Measurements from ENCODE around the gene ALDH4A1.

ALDH4A1 gene

GRCh38 chr1:18908911-18909771 lies 6.8 kb upstream of the ALDH4A1 start:
- DNase-seq, result no peak
- H3K27me3 Mint-ChIP-seq, result no peaks in the 10 kb centered on the region
- peaks cover 6 to 13% of the 10 kb centered on the region in 2 donors for H3K4me1 Mint-ChIP-seq (ENCODE audit: low read depth in 2 of 2)
- H3K36me3 Mint-ChIP-seq (ENCODE audit: insufficient read depth), result peaks cover 90% of the 10 kb centered on the region
- peak overlapping the region in 1 of 2 donors; percentile 24 for H3K4me3 Mint-ChIP-seq
- no peaks in the 10 kb centered on the region for H3K9me3 Mint-ChIP-seq
- H3K27ac Mint-ChIP-seq, result peak overlapping the region in 1 of 2 donors; percentile 87
- no peak for ATAC-seq (replicated peaks)

GRCh38 chr1:18907917-18908845 lies 5.8 kb upstream of the ALDH4A1 start:
- Mint-ChIP-seq H3K4me3 (peak overlapping the region in 1 of 2 donors; percentile 53), H3K27me3 (no peaks in the 10 kb centered on the region), H3K4me1 (ENCODE audit: low read depth in 2 of 2) (peaks cover 7 to 17% of the 10 kb centered on the region in 2 donors), H3K9me3 (no peaks in the 10 kb centered on the region), H3K27ac (peak overlapping the region; percentile 41 to 87), H3K36me3 (ENCODE audit: insufficient read depth) (peaks cover 88% of the 10 kb centered on the region)
- no peak for ATAC-seq (replicated peaks)
- DNase-seq, result no peak

- Mint-ChIP-seq H3K27me3 (no peaks in the 10 kb centered on the region), H3K4me1 (ENCODE audit: low read depth in 2 of 2) (peaks cover 8 to 17% of the 10 kb centered on the region in 2 donors), H3K4me3 (peak overlapping the region in 1 of 2 donors; percentile 53), H3K27ac (peak overlapping the region; percentile 41 to 87), H3K9me3 (no peaks in the 10 kb centered on the region), H3K36me3 (ENCODE audit: insufficient read depth) (peaks cover 88% of the 10 kb centered on the region)
- ATAC-seq (replicated peaks), result peak; percentile 3
- DNase-seq, result peak; percentile 70 to 72 (median 70)
These were observed 4.9 kb upstream of the ALDH4A1 start for GRCh38 chr1:18907021-18907916.

- peak overlapping the region; percentile 91 to 94 for H3K4me3 Mint-ChIP-seq
- H3K9me3 Mint-ChIP-seq, result no peaks in the 10 kb centered on the region
- no peak for DNase-seq
- H3K27me3 Mint-ChIP-seq, result no peaks in the 10 kb centered on the region
- peak overlapping the region; percentile 96 for H3K27ac Mint-ChIP-seq
- H3K4me1 Mint-ChIP-seq (ENCODE audit: low read depth in 2 of 2), result peaks cover 15 to 23% of the 10 kb centered on the region in 2 donors
- peaks cover 57% of the 10 kb centered on the region for H3K36me3 Mint-ChIP-seq (ENCODE audit: insufficient read depth)
- no peak for ATAC-seq (replicated peaks)
These were observed 969 bp upstream of the ALDH4A1 start for GRCh38 chr1:18903291-18903756.

DNA sequence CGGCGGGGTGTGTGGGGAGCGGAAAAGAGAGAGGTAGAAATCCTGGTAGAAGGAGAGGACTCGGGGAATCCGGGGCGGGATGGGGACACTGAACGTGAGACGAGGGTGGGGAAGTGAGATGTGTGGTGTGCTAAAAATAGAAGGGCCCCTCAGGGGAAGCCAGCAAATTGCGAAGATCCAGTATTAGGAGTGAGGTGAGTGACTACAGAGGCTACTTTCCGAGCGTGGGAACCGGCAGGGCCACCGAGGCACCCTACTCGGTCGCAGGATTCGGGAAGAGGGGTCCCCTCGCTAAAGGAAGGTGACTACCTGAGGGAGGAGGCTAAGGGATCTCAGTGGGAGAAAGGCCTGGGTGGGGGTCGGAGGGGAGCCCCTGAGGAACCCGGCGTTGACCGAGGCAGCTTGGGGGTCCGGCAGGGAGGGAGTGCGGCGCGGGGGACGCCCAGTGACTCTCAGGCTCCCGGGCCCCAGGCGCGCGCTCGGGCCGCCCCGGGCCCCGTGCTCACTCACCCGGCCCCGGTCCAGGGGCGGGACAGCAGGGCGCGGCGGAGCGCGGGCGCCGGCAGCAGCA lies 318 bp downstream of the ALDH4A1 start:
- Mint-ChIP-seq H3K27ac (peak overlapping the region; percentile 96), H3K4me1 (ENCODE audit: low read depth in 2 of 2) (peaks cover 15 to 18% of the 10 kb centered on the region in 2 donors), H3K9me3 (no peaks in the 10 kb centered on the region), H3K27me3 (no peaks in the 10 kb centered on the region), H3K4me3 (peak overlapping the region; percentile 91 to 94), H3K36me3 (ENCODE audit: insufficient read depth) (peaks cover 44% of the 10 kb centered on the region)
- DNase-seq, result no peak
- no peak for ATAC-seq (replicated peaks)

DNA sequence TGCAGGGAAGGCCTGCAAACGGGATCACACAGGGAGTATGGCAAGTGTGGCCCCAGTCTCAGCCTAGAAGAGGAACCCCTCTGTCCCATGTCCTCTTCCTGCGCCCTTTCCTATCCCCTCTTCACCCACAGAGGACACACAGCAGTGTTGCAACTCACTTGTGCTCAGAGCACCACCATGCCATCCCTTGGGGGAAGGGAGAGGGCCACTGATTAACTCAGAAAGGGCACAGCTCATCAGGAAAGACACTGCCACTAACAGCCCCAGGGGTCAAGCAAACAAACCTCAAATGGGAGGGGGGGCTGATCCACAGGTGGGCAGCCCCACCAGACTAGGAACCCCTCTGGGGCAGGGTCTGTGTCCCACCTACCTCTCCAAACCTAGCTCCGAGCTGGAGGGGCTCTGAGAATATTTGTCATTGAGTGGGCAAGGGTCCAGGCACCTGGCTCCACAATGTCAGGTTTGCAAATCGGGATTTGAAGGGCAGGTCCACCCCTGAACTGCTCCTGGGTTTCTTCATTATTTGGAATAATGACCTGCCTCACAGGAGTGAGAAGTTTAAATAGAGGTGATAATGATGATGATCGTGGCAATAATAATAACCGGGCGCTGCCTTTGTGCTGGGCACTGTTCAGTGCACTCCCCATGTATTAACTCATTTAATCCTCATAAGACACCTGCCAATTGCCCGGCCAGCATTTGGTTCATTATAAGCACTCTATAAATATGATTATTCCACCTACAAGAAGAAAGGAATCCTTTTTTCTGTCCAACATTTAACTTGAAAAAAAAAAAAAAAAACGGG lies 1.0 kb downstream of the ALDH4A1 start:
- peak overlapping the region; percentile 91 to 94 for H3K4me3 Mint-ChIP-seq
- no peak for ATAC-seq (replicated peaks)
- H3K27ac Mint-ChIP-seq, result peak overlapping the region; percentile 96
- H3K27me3 Mint-ChIP-seq, result no peaks in the 10 kb centered on the region
- DNase-seq, result no peak
- H3K9me3 Mint-ChIP-seq, result no peaks in the 10 kb centered on the region
- H3K36me3 Mint-ChIP-seq (ENCODE audit: insufficient read depth), result peaks cover 37% of the 10 kb centered on the region
- peaks cover 15 to 18% of the 10 kb centered on the region in 2 donors for H3K4me1 Mint-ChIP-seq (ENCODE audit: low read depth in 2 of 2)

- H3K27ac Mint-ChIP-seq, result no peak overlapping the region
- H3K4me1 Mint-ChIP-seq (ENCODE audit: low read depth in 2 of 2), result peaks cover 15 to 18% of the 10 kb centered on the region in 2 donors
- H3K36me3 Mint-ChIP-seq (ENCODE audit: insufficient read depth), result peaks cover 30% of the 10 kb centered on the region
- no peaks in the 10 kb centered on the region for H3K9me3 Mint-ChIP-seq
- ATAC-seq (replicated peaks) (no peak), DNase-seq (no peak)
- no peaks in the 10 kb centered on the region for H3K27me3 Mint-ChIP-seq
- no peak overlapping the region for H3K4me3 Mint-ChIP-seq
These were observed 2.0 kb downstream of the ALDH4A1 start for GRCh38 chr1:18900303-18900841.

DNA sequence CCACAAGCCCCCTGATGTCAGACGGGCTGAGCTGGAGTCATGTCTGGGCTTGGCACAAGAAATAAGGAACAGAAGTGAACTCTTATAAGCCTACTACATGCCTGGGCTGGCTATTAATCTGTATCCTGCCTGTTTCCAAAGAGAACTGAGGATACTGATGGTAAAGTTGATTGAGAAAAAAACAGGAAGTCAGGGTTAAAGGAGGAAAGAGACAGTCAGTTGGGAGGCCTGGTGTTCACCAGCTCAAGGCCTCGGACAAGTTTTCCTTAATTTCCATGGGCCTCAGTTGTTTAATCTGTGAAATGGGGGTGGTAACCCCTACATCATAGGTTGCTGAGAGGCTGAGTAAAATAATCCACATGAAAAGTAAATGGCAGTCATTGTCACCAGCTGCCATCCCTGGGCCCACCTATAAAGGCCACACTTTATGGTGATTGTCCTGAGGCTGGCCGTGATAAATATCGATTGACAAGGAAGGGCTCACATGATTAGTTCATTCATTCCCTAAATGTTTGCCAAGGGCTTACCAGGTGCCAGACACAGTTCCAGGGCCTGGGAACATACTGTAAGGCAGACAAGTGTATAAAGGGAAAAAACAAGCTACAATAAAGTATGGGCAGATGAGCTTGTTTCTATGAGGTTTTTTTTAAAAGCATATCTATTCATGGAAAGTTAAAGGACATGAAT lies 2.8 kb downstream of the ALDH4A1 start:
- H3K27ac Mint-ChIP-seq, result peak overlapping the region in 1 of 2 donors; percentile 29
- H3K9me3 Mint-ChIP-seq, result no peaks in the 10 kb centered on the region
- peaks cover 25% of the 10 kb centered on the region for H3K36me3 Mint-ChIP-seq (ENCODE audit: insufficient read depth)
- ATAC-seq (replicated peaks) (no peak), DNase-seq (no peak)
- H3K4me1 Mint-ChIP-seq (ENCODE audit: low read depth in 2 of 2), result peaks cover 15 to 18% of the 10 kb centered on the region in 2 donors
- no peak overlapping the region for H3K4me3 Mint-ChIP-seq
- H3K27me3 Mint-ChIP-seq, result no peaks in the 10 kb centered on the region

GRCh38 chr1:18898567-18898966 lies 3.8 kb downstream of the ALDH4A1 start:
- no peak for ATAC-seq (replicated peaks)
- Mint-ChIP-seq H3K9me3 (no peaks in the 10 kb centered on the region), H3K27me3 (no peaks in the 10 kb centered on the region), H3K36me3 (ENCODE audit: insufficient read depth) (peaks cover 17% of the 10 kb centered on the region), H3K4me3 (no peak overlapping the region), H3K27ac (no peak overlapping the region), H3K4me1 (ENCODE audit: low read depth in 2 of 2) (peaks cover 14 to 15% of the 10 kb centered on the region in 2 donors)
- DNase-seq, result no peak

DNA sequence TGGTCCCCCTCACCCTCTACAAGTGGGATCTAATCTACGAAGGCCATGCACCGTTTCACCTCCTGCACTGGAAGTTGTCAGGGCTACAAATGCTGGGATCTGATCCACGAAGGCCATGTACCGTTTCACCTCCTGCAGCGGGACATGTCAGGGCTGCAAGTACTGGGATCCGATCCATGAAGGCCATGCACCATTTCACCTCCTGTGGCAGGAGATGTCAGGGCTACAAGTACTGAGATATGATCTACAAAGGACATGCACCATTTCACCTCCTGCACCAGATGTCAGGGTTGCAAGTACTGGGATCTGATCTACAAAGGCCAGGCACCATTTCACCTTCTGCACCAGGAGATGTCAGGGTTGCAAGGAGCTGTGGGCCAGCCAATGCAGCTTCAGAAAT lies 7.0 kb downstream of the ALDH4A1 start:
- H3K4me3 Mint-ChIP-seq, result no peak overlapping the region
- H3K36me3 Mint-ChIP-seq (ENCODE audit: insufficient read depth), result no peaks in the 10 kb centered on the region

DNA sequence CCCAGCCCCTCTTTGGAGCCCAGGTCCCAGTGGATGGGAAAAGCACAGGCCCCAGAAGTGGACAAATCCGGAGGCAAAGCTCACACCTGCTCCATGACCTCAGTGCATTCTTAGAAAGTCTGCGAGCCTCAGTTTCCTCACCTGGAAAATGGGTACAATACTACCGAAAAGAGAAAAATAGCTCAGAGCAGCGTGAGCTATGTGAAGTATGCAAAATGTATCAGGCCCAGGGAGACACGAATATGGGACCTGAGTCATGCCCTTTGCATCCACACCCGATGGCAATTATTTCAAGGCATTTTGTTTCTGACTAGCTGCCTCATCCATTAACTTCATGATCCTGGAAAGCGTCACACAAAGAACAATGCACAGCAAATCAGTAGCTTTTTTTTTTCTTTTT lies 9.2 kb downstream of the ALDH4A1 start:
- no peak for DNase-seq
- no peak overlapping the region for H3K4me3 Mint-ChIP-seq
- ATAC-seq (replicated peaks), result no peak
- H3K9me3 Mint-ChIP-seq, result no peaks in the 10 kb centered on the region
- peaks cover 0 to 3% of the 10 kb centered on the region in 2 donors for H3K4me1 Mint-ChIP-seq (ENCODE audit: low read depth in 2 of 2)
- H3K36me3 Mint-ChIP-seq (ENCODE audit: insufficient read depth), result no peaks in the 10 kb centered on the region
- H3K27ac Mint-ChIP-seq, result no peak overlapping the region
- no peaks in the 10 kb centered on the region for H3K27me3 Mint-ChIP-seq

More for the DNA sequence above, 7.0 kb downstream of the ALDH4A1 start:
- Mint-ChIP-seq H3K4me1 (ENCODE audit: low read depth in 2 of 2) (peaks cover 0 to 3% of the 10 kb centered on the region in 2 donors), H3K9me3 (no peaks in the 10 kb centered on the region), H3K27ac (no peak overlapping the region), H3K27me3 (no peaks in the 10 kb centered on the region)
- DNase-seq (no peak), ATAC-seq (replicated peaks) (no peak)

All from effector memory CD8-positive, alpha-beta T cell (primary cell).